ENCODE results near the gene CFAP77.

Gene CFAP77

GRCh38 chr9:132410642-132411041 lies 631 bp downstream of the CFAP77 start:
- Histone ChIP-seq H3K4me3 (ENCODE audit: low read length) (no peak overlapping the region), H3K9ac (ENCODE audit: low read length) (no peak overlapping the region), H3K36me3 (ENCODE audit: control insufficient read depth, insufficient read depth, low read length, severe bottlenecking) (no peaks in the 10 kb centered on the region), H3K9me3 (ENCODE audit: control insufficient read depth, low read length) (peaks cover 7% of the 10 kb centered on the region), H3K27me3 (replicated peaks; ENCODE audit: control insufficient read depth, insufficient read depth, low read length) (peaks cover 63% of the 10 kb centered on the region), H3K4me1 (ENCODE audit: control insufficient read depth, insufficient read depth, low read length) (peaks cover 8% of the 10 kb centered on the region)
- no peak for DNase-seq (ENCODE audit: low read depth)

- H3K9ac ChIP-seq (ENCODE audit: low read length) = no peak overlapping the region
- H3K4me1 ChIP-seq (ENCODE audit: control insufficient read depth, insufficient read depth, low read length) = peaks cover 4% of the 10 kb centered on the region
- peaks cover 67% of the 10 kb centered on the region for H3K27me3 ChIP-seq (replicated peaks; ENCODE audit: control insufficient read depth, insufficient read depth, low read length)
- H3K4me3 ChIP-seq (ENCODE audit: low read length) = no peak overlapping the region
- no peaks in the 10 kb centered on the region for H3K36me3 ChIP-seq (ENCODE audit: control insufficient read depth, insufficient read depth, low read length, severe bottlenecking)
- peak; percentile 45 for DNase-seq (ENCODE audit: low read depth)
- peaks cover 7% of the 10 kb centered on the region for H3K9me3 ChIP-seq (ENCODE audit: control insufficient read depth, low read length)
These were observed 1.1 kb downstream of the CFAP77 start for GRCh38 chr9:132411091-132411508.

GRCh38 chr9:132412089-132412488 lies 2.1 kb downstream of the CFAP77 start:
- Histone ChIP-seq H3K27me3 (replicated peaks; ENCODE audit: control insufficient read depth, insufficient read depth, low read length) (peaks cover 68% of the 10 kb centered on the region), H3K36me3 (ENCODE audit: control insufficient read depth, insufficient read depth, low read length, severe bottlenecking) (no peaks in the 10 kb centered on the region), H3K4me1 (ENCODE audit: control insufficient read depth, insufficient read depth, low read length) (peaks cover under 1% of the 10 kb centered on the region), H3K9ac (ENCODE audit: low read length) (no peak overlapping the region), H3K9me3 (ENCODE audit: control insufficient read depth, low read length) (peaks cover 7% of the 10 kb centered on the region), H3K4me3 (ENCODE audit: low read length) (no peak overlapping the region)
- DNase-seq (ENCODE audit: low read depth) = peak; percentile 7

- peaks cover 7% of the 10 kb centered on the region for H3K9me3 ChIP-seq (ENCODE audit: control insufficient read depth, low read length)
- H3K4me3 ChIP-seq (ENCODE audit: low read length) = no peak overlapping the region
- no peak overlapping the region for H3K9ac ChIP-seq (ENCODE audit: low read length)
- DNase-seq (ENCODE audit: low read depth) = no peak
- H3K27me3 ChIP-seq (replicated peaks; ENCODE audit: control insufficient read depth, insufficient read depth, low read length) = peaks cover 85% of the 10 kb centered on the region
- H3K36me3 ChIP-seq (ENCODE audit: control insufficient read depth, insufficient read depth, low read length, severe bottlenecking) = no peaks in the 10 kb centered on the region
- no peaks in the 10 kb centered on the region for H3K4me1 ChIP-seq (ENCODE audit: control insufficient read depth, insufficient read depth, low read length)
These were observed 3.9 kb downstream of the CFAP77 start for GRCh38 chr9:132413926-132414325.

GRCh38 chr9:132414731-132415130 lies 4.7 kb downstream of the CFAP77 start:
- Histone ChIP-seq H3K4me1 (ENCODE audit: control insufficient read depth, insufficient read depth, low read length) (no peaks in the 10 kb centered on the region), H3K9ac (ENCODE audit: low read length) (no peak overlapping the region), H3K9me3 (ENCODE audit: control insufficient read depth, low read length) (peaks cover 7% of the 10 kb centered on the region), H3K4me3 (ENCODE audit: low read length) (no peak overlapping the region), H3K27me3 (replicated peaks; ENCODE audit: control insufficient read depth, insufficient read depth, low read length) (peaks cover 85% of the 10 kb centered on the region), H3K36me3 (ENCODE audit: control insufficient read depth, insufficient read depth, low read length, severe bottlenecking) (no peaks in the 10 kb centered on the region)
- DNase-seq (ENCODE audit: low read depth) = no peak

- Histone ChIP-seq H3K4me1 (ENCODE audit: control insufficient read depth, insufficient read depth, low read length) (no peaks in the 10 kb centered on the region), H3K4me3 (ENCODE audit: low read length) (no peak overlapping the region), H3K36me3 (ENCODE audit: control insufficient read depth, insufficient read depth, low read length, severe bottlenecking) (no peaks in the 10 kb centered on the region), H3K27me3 (replicated peaks; ENCODE audit: control insufficient read depth, insufficient read depth, low read length) (peaks cover 83% of the 10 kb centered on the region), H3K9me3 (ENCODE audit: control insufficient read depth, low read length) (peaks cover 7% of the 10 kb centered on the region), H3K9ac (ENCODE audit: low read length) (no peak overlapping the region)
- no peak for DNase-seq (ENCODE audit: low read depth)
These were observed 5.2 kb downstream of the CFAP77 start for GRCh38 chr9:132415181-132415580.

GRCh38 chr9:132418726-132419363 lies 8.8 kb downstream of the CFAP77 start:
- Histone ChIP-seq H3K9me3 (ENCODE audit: control insufficient read depth, low read length) (no peaks in the 10 kb centered on the region), H3K4me3 (ENCODE audit: low read length) (no peak overlapping the region), H3K4me1 (ENCODE audit: control insufficient read depth, insufficient read depth, low read length) (no peaks in the 10 kb centered on the region), H3K36me3 (ENCODE audit: control insufficient read depth, insufficient read depth, low read length, severe bottlenecking) (no peaks in the 10 kb centered on the region), H3K9ac (ENCODE audit: low read length) (no peak overlapping the region), H3K27me3 (replicated peaks; ENCODE audit: control insufficient read depth, insufficient read depth, low read length) (peaks cover 68% of the 10 kb centered on the region)
- no peak for DNase-seq (ENCODE audit: low read depth)

GRCh38 chr9:132422574-132422973 lies 12.6 kb downstream of the CFAP77 start:
- no peaks in the 10 kb centered on the region for H3K36me3 ChIP-seq (ENCODE audit: control insufficient read depth, insufficient read depth, low read length, severe bottlenecking)
- H3K9ac ChIP-seq (ENCODE audit: low read length) = no peak overlapping the region
- H3K4me1 ChIP-seq (ENCODE audit: control insufficient read depth, insufficient read depth, low read length) = no peaks in the 10 kb centered on the region
- no peak for DNase-seq (ENCODE audit: low read depth)
- H3K9me3 ChIP-seq (ENCODE audit: control insufficient read depth, low read length) = no peaks in the 10 kb centered on the region
- H3K27me3 ChIP-seq (replicated peaks; ENCODE audit: control insufficient read depth, insufficient read depth, low read length) = peaks cover 74% of the 10 kb centered on the region
- no peak overlapping the region for H3K4me3 ChIP-seq (ENCODE audit: low read length)

GRCh38 chr9:132423503-132423902 lies 13.5 kb downstream of the CFAP77 start:
- DNase-seq (ENCODE audit: low read depth) = no peak
- H3K36me3 ChIP-seq (ENCODE audit: control insufficient read depth, insufficient read depth, low read length, severe bottlenecking) = no peaks in the 10 kb centered on the region
- no peak overlapping the region for H3K9ac ChIP-seq (ENCODE audit: low read length)
- no peaks in the 10 kb centered on the region for H3K4me1 ChIP-seq (ENCODE audit: control insufficient read depth, insufficient read depth, low read length)
- peaks cover 70% of the 10 kb centered on the region for H3K27me3 ChIP-seq (replicated peaks; ENCODE audit: control insufficient read depth, insufficient read depth, low read length)
- H3K9me3 ChIP-seq (ENCODE audit: control insufficient read depth, low read length) = no peaks in the 10 kb centered on the region
- H3K4me3 ChIP-seq (ENCODE audit: low read length) = no peak overlapping the region

GRCh38 chr9:132424857-132425674 lies 15.1 kb downstream of the CFAP77 start:
- H3K9ac ChIP-seq (ENCODE audit: low read length) = no peak overlapping the region
- no peak overlapping the region for H3K4me3 ChIP-seq (ENCODE audit: low read length)
- peaks cover 68% of the 10 kb centered on the region for H3K27me3 ChIP-seq (replicated peaks; ENCODE audit: control insufficient read depth, insufficient read depth, low read length)
- no peaks in the 10 kb centered on the region for H3K36me3 ChIP-seq (ENCODE audit: control insufficient read depth, insufficient read depth, low read length, severe bottlenecking)
- no peak for DNase-seq (ENCODE audit: low read depth)
- H3K9me3 ChIP-seq (ENCODE audit: control insufficient read depth, low read length) = no peaks in the 10 kb centered on the region
- no peaks in the 10 kb centered on the region for H3K4me1 ChIP-seq (ENCODE audit: control insufficient read depth, insufficient read depth, low read length)

GRCh38 chr9:132425675-132426062 lies 15.7 kb downstream of the CFAP77 start:
- DNase-seq (ENCODE audit: low read depth) = no peak
- Histone ChIP-seq H3K27me3 (replicated peaks; ENCODE audit: control insufficient read depth, insufficient read depth, low read length) (peaks cover 72% of the 10 kb centered on the region), H3K9ac (ENCODE audit: low read length) (no peak overlapping the region), H3K36me3 (ENCODE audit: control insufficient read depth, insufficient read depth, low read length, severe bottlenecking) (no peaks in the 10 kb centered on the region), H3K4me3 (ENCODE audit: low read length) (no peak overlapping the region), H3K9me3 (ENCODE audit: control insufficient read depth, low read length) (no peaks in the 10 kb centered on the region), H3K4me1 (ENCODE audit: control insufficient read depth, insufficient read depth, low read length) (no peaks in the 10 kb centered on the region)

Measured in adipocyte (in vitro differentiated cells).